ENCODE results near the gene CACNA1G. TPM values are rescaled to one million over a fixed set of nuclear protein-coding genes. Genes with fewer than 3 reads are reported as not detected.

CACNA1G gene
- total RNA-seq, 1 donor from 2014 or later: 1.1 TPM

DNA sequence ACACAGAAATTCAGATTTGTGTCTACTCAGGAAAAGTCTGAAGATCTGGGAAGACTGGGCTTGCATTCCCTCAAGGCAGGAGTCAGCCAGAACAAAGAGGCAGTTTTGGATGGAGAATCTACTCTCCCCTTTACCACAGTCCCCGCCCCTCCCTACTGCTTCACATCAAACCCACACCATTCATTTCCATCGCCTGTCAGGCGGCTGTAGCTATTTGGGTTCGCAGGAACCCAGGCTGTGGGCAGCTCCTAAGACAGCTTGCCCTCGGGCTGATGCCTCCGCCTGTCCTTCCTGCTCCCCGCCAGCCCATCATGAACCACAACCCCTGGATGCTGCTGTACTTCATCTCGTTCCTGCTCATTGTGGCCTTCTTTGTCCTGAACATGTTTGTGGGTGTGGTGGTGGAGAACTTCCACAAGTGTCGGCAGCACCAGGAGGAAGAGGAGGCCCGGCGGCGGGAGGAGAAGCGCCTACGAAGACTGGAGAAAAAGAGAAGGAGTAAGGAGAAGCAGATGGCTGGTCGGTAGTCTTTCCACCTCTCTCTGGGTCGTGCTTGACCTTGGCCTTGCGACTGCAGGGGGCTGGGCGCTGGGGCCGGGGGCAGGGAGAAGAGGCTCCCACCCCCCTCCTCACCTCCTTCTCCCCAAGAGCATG lies 47.1 kb downstream of the CACNA1G start:
- Mint-ChIP-seq H3K27me3 (ENCODE audit: low read depth) (peaks cover 2% of the 10 kb centered on the region), H3K27ac (ENCODE audit: unreplicated experiment) (no peak overlapping the region), H3K36me3 (ENCODE audit: low read depth) (no peaks in the 10 kb centered on the region), H3K4me3 (no peak overlapping the region), H3K9me3 (no peaks in the 10 kb centered on the region), H3K4me1 (peaks cover 25% of the 10 kb centered on the region)
- DNase-seq (ENCODE audit: low read depth, low spot score): no peak
- TF ChIP-seq CTCF (conservative IDR thresholded peaks at IDR 0.05): no peak

DNA sequence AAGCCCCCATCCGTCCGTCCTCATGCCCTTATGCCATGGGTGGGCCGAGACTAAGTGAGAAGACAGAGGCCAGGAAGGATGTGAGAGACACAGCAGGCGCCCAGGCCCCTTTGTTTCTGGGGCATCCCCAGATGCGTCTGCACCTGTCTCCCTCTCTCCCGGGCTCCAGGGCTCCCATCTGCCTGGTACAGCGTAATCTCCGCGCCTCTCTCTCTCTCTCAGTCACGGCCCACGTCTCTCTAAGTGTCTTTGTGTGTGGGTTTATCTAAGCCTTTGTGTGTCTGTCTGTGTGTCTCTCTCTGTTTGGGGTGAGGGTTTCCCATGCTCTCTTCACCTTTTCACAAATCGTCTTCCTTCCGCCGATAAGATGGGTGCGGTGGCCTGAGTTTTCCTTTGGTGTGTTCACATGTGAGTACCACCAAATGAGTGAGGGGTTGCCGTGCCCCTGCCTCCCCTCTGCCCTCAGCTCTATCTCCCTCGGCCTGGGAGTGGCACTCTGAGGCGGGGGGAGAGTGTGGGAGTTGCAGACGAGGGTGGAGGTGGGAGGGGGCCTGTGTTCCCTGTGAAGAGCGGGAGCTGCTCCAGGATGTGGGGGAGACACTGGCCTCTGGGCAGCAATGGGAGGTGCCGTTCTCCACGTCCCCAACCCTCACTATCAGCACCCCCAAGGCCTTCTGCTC lies 48.3 kb downstream of the CACNA1G start:
- H3K36me3 Mint-ChIP-seq (ENCODE audit: low read depth): no peaks in the 10 kb centered on the region
- H3K4me1 Mint-ChIP-seq: peaks cover 17% of the 10 kb centered on the region
- TF ChIP-seq CTCF (conservative IDR thresholded peaks at IDR 0.05): no peak
- H3K27ac Mint-ChIP-seq (ENCODE audit: unreplicated experiment): no peak overlapping the region
- DNase-seq (ENCODE audit: low read depth, low spot score): no peak
- H3K27me3 Mint-ChIP-seq (ENCODE audit: low read depth): no peaks in the 10 kb centered on the region
- no peaks in the 10 kb centered on the region for H3K9me3 Mint-ChIP-seq
- no peak overlapping the region for H3K4me3 Mint-ChIP-seq

DNA sequence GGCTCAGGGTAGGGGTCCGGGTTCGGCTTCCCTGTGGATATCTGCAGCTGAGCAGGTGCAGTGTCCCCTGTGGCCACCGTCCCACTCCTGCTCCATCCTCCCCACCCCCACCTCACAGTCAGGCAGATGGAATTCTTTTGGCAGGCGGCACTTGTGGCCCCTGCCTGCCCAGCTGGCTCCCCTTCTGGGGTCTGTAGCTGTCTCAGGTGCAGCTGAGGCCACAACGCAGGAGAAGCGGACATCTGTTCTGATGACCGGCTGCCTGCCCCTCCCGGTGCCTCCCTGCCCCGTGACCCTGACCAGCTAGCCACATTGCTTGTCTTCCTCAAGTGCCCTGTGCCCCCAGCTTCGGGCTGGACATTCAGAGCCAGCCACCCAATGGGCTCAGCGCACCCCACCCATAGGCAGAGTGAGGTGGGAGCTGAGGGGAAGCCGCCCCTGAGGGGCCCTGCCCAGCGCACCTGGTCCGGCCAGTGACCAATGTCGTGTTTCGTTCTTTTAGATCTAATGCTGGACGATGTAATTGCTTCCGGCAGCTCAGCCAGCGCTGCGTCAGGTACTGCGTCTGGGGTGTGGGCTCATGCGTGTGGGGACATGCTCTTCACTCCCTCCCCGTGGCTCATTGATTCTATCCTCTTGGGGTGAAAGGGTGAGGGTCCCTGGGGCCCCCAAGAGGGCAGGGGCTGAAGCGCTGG lies 49.0 kb downstream of the CACNA1G start:
- peak overlapping the region; percentile 62 for H3K27ac Mint-ChIP-seq (ENCODE audit: unreplicated experiment)
- H3K4me3 Mint-ChIP-seq: no peak overlapping the region
- H3K9me3 Mint-ChIP-seq: no peaks in the 10 kb centered on the region
- H3K36me3 Mint-ChIP-seq (ENCODE audit: low read depth): no peaks in the 10 kb centered on the region
- DNase-seq (ENCODE audit: low read depth, low spot score): no peak
- peaks cover 17% of the 10 kb centered on the region for H3K4me1 Mint-ChIP-seq
- TF ChIP-seq CTCF (conservative IDR thresholded peaks at IDR 0.05): no peak
- H3K27me3 Mint-ChIP-seq (ENCODE audit: low read depth): no peaks in the 10 kb centered on the region

- Mint-ChIP-seq H3K9me3 (no peaks in the 10 kb centered on the region), H3K36me3 (ENCODE audit: low read depth) (no peaks in the 10 kb centered on the region), H3K4me3 (no peak overlapping the region), H3K27me3 (ENCODE audit: low read depth) (no peaks in the 10 kb centered on the region), H3K4me1 (peaks cover 10% of the 10 kb centered on the region), H3K27ac (ENCODE audit: unreplicated experiment) (no peak overlapping the region)
- no peak for DNase-seq (ENCODE audit: low read depth, low spot score)
- TF ChIP-seq CTCF (conservative IDR thresholded peaks at IDR 0.05): no peak
Observed at GRCh38 chr17:50611634-50612033, 51.1 kb downstream of the CACNA1G start.

DNA sequence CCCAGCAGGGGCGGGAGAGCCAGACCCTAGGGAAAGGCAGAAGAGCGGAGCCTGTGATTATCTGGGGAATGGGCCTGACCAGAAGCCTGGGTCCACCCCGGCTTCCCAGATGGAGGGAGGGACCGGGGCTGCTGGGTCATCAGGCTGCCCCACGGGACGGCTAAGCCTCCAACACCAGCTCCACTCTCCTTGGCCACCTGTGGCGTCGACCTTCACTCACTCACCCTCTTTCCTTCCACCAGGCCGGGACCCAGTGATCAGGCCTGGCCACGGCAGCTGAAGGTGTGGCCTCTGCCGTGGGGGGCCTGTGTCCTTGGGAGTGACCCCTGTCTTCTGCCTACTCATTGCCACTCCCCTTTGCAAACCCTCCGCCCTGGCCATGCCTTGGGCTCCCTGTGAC lies 51.8 kb downstream of the CACNA1G start:
- no peak overlapping the region for H3K27ac Mint-ChIP-seq (ENCODE audit: unreplicated experiment)
- no peak overlapping the region for H3K4me3 Mint-ChIP-seq
- TF ChIP-seq CTCF (conservative IDR thresholded peaks at IDR 0.05): no peak
- H3K4me1 Mint-ChIP-seq: peaks cover 10% of the 10 kb centered on the region
- no peaks in the 10 kb centered on the region for H3K9me3 Mint-ChIP-seq
- no peaks in the 10 kb centered on the region for H3K27me3 Mint-ChIP-seq (ENCODE audit: low read depth)
- no peak for DNase-seq (ENCODE audit: low read depth, low spot score)
- H3K36me3 Mint-ChIP-seq (ENCODE audit: low read depth): no peaks in the 10 kb centered on the region
